Neural progenitor cell (in vitro differentiated cells): ENCODE results near the gene SLC4A9.

Source experiments
- EZH2 ChIP-seq: fragments of 200-600 bp; sonication (generic); IDR thresholded peaks from 2 replicates; pipeline ENCODE4 v1.6.1; 2017; ENCODE audit warnings: antibody characterized with exemption, mild to moderate bottlenecking, moderate library complexity
- TF ChIP-seq, protein P1 (sequence below): fragments of 200-600 bp; sonication (generic); IDR thresholded peaks from 2 replicates; pipeline ENCODE4 v1.5.1; 2017; ENCODE audit warnings: antibody characterized with exemption, mild to moderate bottlenecking

- TF ChIP-seq EZH2 = no peak
- TF ChIP-seq, protein P1, sequence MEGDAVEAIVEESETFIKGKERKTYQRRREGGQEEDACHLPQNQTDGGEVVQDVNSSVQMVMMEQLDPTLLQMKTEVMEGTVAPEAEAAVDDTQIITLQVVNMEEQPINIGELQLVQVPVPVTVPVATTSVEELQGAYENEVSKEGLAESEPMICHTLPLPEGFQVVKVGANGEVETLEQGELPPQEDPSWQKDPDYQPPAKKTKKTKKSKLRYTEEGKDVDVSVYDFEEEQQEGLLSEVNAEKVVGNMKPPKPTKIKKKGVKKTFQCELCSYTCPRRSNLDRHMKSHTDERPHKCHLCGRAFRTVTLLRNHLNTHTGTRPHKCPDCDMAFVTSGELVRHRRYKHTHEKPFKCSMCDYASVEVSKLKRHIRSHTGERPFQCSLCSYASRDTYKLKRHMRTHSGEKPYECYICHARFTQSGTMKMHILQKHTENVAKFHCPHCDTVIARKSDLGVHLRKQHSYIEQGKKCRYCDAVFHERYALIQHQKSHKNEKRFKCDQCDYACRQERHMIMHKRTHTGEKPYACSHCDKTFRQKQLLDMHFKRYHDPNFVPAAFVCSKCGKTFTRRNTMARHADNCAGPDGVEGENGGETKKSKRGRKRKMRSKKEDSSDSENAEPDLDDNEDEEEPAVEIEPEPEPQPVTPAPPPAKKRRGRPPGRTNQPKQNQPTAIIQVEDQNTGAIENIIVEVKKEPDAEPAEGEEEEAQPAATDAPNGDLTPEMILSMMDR = no peak
Measured at GRCh38 chr5:140418862-140419520, 59.0 kb downstream of the SLC4A9 start.
